Stimulated activated CD4-positive, alpha-beta T cell treated with anti-CD3 and anti-CD28 coated beads, Interleukin-1b, Interleukin-23, amount 100 ng/mL, for 4 hours (primary cell): ENCODE results near the gene SHB.
A peak's percentile ranks its signal among the peaks of the same experiment; 100 is the strongest.

Experiments used
- DNase-seq, 2 donors: peaks; one replicate each; pipeline ENCODE4 v3.0.0-alpha.2; 2020; ENCODE audit warnings: low read depth in 2 of 2

Gene SHB

DNA sequence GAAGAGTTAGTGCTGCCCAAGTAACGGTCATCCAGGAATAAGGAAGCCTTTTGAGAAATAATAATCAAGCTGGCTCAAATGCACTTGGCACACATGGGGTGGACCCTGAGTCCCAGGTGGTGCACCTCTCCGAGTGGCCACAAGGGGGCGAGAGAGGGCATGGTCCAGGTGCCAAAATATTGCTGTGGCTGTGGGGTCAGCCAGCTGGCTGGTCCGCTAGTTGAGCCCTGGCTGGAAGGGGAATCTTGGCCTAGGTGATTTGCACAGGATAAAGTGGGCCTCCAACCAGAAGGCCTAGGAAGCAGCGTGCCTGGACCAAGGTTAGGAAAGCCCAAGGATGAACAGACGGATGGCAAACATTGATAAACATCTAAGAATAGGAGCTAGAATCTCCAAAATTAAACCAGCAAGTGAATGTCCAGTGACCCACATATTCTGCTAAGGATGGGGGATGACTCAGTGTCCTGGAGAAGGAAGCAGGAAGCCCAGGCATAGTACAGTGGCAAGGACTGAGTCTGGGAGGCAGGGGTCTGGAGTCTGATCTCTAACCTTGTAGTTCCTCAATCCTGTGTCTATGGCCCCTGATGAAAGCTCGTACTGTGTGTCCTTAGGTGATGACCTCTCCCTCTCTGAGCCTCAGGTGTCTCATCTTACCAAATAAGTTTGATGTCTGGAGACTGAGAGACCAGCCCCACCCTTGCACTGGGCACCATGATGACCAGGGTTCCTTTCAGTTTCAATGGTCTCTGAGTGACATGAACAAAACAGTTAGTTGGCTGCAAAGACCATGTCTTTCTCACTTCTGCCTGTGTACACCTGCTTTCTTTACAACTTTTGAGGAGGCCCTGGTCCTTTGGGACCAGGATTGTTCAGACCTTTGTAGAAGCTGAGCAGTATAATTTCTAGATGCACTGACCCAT lies 19.2 kb upstream of the SHB start:
- peak; percentile 66 to 67 for DNase-seq

DNA sequence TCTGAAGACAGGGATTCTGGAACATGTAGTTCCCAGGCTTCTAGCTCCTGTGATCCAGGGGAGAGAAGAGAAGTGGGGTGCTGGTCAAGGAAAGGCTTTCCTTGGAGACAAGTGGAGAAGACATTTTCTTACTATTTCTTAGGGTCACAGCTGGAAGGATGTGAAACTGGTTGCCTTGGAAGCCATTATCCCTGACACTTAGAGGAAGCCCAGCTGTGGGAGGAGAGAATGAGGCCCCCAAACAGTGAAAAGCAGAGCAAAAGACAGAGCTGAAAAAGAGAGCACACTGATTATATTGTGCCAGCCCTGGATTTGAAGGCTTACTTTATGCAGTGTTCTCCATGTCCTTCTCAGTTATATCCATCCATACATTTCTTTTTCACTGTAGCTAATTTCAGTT lies 17.5 kb upstream of the SHB start:
- DNase-seq, result no peak

DNA sequence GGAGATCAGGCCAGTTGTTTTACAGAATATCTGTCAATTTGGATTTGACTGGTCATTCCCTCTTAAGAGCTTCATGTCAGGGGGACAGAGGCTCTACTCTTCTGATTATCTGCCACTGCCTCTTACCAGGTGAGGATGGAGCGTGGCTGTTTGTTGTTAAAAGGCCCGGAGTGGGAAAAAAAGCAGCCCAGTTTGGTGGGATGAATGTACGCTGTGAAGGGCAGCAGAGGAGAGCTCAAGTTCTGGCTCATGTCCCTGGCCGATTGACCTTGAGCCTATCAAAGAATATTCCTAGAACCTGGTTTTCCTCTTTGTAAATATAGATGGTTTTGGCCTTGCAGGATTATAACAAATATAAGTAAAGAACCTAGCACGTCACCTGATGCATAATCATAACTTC lies 16.3 kb upstream of the SHB start:
- no peak for DNase-seq

DNA sequence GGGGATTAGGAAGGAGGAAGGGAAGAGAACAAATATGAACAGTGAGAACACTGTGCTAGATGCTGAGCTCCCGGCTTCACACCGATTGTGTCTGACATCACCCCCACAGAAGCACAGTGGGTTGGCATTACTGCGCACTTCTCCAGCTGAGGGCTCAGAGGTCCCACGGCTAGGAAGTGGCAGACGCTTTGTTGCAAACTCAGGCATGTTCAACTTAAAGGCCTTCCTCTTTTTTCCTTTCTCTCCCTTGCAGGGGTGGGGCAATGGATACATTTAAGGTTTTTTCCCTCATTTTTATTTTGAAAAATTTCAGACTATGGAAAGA lies 15.5 kb upstream of the SHB start:
- no peak for DNase-seq

DNA sequence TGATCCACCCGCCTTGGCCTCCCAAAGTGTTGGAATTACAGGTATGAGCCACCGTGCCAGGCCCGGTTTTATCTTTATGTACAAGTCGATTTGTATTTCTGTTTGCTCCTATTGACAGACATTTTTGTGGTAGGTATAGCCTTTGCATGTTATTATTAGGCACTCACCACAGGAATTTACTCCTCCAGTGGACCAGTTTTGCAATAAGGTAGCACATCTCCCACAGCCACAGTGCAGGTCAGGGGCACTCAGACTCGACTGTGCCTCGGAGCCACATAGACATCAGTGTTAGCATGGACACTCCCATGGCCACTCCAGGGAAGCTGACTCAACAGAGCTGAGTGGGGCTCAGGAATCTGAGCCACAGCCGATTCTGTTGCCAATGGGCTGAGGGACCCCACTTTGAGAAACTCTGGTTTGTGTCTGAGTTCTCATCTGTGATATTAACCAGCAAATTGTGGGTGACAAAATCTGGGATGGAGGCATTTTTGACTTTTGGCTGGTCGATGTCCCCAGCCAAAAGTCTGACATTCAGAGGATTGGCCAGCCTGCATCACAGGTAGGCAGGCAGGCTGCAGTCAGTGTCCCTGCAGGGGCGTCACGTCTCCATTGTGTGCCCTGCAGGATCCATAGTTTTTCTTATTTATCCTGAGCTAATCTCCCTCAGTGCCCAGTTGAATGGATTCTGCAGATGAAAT lies 15.0 kb upstream of the SHB start:
- DNase-seq, result no peak

DNA sequence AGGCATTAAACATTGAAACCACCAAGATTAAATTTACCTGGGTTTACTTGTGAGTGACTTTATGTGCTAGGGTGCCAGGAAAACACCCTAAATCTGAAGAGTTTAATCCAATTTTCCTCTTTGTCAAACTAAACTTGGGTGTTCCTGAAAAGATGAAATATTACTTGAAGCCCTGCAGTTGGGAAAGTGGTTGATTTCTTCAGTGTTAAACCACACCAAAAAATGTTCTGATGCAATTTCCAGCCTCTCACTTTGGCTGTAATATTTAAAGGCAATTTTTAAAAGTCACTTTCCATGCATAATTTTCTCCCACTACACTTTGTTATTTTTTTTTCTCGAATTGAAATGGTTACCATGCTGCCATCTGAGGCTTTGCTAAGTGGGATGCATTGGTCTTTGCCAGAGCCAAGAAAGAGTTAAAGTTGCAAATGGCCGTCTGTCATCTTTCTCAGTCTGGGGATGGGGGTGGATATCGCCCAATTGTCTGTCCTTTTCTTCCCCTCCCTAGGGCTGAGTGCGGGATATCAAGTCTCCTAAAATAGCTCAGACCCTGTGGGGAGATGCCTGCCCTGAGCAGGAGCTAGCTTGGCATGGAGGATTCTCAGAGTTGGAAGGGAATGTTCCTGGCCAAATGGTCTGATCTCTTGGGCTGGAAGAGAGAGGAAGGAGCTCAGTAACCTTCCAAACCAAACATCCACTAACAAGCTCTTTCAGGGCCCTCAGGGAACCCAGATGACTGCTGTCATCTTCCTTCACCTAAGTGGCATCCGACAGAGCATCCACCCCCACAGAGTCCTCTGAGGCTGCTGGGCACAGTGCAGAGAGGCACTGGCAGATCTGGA lies 13.6 kb upstream of the SHB start:
- DNase-seq, result no peak

DNA sequence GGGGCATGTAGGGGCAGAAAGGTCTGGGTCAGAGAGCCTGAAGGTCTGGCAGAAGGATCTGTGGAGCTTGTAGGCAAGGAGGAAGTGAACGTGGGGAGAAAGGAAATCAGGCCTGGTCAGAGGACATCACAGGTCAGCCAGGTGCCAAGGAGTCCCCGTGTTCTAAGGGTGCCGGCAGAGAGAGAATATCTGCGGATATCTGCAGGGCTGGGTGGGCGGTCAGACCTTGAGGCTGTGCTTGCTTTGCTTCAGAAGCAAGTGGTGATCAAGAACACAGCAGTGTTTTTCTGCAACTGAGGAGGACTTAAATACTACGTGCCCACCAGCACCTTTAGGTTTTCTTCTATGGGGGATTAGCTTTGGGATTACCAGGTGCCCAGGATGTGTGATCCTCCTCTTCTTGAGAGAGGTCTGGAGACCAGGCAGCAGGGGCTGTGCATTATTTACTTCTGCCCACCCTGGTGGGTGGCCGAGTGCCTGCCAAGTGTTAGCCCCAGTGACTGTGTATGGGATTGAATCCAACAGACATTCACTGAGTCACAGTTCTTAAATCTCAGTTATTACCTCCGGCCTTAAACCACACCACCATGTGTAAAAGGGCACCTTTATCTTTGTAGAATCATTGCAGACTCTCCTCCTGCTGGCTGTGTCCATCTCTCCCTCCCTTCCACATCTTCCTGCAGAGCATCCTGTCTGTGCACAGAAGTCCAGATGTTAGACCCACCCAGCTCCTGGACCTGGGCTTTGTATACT lies 12.5 kb upstream of the SHB start:
- DNase-seq, result no peak

DNA sequence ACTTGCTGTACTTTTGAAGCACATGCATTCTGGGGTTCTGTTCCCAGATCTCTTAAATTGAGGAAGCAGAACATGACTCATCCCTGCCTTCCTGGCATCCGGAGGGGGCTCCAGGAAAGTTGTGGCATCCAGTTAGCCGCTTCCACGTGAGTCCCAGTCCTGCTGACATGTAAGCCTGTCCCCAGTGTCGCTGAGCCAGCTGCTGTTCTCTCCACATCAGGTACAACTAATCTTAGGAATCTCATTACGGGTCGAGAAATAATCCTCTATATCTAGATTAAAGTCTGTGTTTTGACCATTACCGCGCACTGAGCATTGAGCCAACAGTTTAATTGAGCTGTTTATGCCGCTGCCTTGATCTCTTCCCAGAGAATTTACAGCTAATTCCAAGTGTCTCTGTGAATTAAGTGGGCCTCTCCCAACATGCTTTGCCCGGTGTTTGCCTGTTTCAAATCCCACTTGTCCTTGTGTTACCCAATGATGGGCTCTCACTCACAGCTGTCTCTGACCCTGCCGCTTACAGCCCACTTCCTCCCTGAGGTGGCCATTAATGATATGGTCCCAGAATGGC lies 10.5 kb upstream of the SHB start:
- no peak for DNase-seq

DNA sequence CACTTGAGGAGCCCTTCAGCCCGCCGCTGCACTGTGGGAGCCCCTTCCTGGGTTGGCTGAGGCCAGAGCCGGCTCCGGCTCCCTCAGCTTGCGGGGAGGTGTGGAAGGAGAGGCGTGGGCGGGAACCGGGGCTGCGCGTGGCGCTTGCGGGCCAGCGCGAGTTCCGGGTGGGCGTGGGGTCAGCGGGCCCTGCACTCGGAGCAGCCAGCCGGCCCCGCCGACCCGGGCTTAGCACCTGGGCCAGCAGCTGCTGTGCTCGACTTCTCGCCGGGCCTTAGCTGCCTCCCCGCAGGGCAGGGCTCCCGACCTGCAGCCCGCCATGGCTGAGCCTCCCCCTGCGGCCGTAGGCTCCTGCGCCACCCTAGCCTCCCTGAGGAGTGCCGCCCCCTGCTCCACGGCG lies 6.2 kb upstream of the SHB start:
- DNase-seq, result no peak

DNA sequence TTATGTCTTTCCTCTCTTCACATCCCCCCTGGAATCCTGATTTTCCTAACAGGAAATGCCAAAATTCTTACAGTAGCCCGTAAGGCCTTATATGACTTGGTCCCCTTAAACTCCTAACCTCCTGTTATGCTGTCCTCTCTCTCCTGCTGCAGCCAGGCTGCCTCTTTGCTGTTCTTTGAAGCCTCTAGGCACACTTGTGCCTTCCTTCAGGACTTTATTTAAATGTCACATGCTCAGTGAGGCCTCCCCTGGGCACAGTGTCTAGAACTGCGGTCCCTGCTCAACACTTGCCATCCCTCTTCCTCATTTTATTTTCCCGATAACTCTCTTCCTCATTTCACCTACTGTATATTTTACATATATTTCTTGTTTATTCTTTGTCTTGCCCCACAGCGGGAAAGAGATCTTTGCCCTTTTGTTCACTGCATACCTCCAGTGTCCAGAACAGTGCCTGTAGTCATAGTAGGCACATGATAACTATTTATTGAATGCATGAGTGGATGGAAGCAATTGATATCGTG lies 5.5 kb upstream of the SHB start:
- no peak for DNase-seq

DNA sequence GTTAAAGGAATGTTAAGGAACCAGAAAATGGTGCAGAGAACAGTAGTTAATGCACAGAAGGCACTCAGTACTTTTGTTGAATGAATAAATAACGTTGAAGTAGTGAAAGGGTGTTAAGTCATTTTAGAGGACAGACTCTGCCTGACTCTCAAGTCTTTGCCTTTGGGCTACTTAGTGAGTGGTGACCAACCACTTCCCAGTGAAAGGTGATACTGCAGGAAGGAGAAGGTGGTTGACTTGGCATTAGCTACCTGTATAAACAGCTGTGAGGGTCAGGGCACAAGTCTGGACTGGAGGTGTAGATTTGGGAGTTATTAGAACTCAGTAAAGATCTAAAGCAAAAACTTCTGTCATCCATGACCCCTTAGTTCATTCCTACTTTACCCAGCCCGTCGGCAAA lies 4.9 kb upstream of the SHB start:
- no peak for DNase-seq

DNA sequence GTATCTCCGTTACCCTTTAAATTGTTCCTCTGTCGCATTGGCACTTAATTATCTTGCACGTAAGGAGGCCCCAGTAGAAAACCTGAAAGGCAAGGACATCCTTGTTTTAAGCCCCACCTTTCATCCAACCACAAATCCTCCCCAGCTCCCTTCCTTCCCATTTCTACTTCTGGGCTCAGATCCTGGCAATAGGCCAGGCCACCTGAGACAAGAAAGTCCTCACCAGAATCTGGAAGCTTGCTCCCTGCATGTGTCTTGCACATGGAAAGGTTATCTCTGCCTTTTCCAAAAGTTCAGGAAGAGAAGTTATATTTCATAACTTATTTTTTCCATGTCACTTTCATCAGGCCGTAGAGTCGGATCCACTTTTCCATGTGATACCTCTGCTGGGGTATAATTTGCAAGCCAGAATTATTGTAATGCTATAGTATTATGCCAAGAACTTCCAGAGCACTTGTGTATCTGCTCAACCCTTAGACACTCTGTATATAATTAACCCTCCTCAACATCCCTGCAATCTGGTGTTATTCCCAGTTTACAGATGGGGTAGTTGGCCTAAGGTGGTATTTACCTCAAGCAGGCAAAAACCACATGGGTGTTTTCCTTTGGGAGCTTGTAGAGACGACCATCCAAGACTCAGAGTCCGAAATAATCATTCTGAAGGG lies 2.6 kb upstream of the SHB start:
- DNase-seq, result no peak

DNA sequence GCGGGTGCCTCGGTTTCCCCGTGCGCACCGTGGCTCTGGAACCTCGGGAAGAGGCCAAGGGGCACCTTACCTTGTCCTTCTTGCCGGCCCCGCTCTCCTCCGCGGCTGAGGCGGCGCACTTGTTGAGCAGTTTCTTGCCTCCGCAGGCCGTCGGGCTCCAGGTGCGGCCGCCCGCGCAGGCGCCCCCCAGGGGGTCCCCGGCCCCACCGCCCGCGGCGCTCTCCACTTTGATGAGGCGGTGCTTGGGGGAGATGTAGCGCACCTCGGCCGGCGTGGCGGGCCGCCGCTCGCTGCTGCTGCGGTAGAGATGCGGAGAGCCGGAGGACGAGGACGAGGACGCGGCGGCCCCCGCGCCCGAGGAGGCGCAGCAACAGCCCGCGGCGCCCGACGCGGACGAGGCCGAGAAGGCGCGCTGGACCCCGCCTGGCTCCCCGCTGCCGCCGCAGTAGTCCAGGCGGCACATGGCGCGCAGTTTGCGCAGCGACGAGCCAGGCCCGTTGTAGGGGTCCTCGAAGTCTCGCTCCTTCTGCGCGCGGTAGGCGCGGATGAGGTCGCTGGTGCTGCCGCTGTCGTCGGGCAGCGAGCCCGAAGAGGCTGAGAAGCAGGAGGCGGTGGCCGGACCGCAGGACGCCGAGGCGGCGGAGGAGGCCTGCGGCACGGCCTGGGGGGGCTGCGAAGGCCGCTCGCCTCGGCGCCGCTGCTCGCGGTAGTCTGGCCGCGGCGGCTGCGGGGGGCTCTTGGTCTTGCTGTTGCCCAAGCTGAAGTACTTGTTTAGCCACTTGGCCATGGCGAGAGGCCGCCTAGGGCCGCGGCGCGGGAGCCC lies 957 bp downstream of the SHB start:
- no peak for DNase-seq

DNA sequence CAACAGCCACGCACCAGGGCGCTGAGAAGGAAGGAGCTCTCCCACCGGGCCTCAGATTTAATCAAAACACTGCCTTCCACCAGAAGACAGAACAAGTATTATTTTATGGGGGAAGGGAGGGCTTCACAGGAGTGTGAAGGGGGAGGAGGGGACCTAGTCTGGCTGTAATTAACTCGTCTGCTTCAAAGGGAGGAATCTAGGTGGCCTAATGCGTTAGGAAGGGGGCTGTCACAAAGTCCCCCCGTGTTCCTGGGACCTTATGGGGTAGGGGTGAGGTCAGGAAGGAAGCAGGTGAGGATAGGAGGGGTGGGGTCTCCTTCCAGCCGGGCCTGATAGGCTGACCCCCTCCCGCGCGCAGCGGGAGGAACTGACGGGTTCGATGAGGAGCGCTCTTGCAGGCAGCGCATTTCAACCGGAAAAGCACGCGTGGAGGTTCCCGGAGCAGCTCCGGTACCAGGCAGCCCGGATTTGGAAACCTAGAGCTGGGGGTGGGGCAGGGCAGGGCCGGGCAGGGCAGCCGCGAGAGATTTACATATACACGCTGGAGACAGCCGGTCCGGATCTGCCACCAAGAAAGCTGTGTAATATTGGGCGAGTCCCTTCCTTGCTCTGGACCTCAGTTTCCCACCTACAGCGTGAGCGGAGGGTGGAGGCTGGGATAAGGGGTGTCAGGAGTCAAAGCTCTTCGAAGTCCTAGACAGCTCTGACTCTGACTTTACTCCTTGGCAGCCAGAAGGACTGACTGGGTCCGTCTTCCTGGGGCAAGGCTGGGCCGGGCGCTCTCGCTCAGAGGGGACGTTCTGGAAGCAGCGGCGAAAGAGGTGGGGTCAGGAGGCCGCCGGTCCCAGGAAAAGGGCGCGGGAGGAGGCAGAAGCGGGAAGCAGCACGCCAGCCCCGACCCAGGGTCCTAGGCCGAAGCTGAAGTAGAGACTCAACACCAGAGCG lies 1.8 kb downstream of the SHB start:
- peak in 1 of 2 donors; percentile 11 for DNase-seq

DNA sequence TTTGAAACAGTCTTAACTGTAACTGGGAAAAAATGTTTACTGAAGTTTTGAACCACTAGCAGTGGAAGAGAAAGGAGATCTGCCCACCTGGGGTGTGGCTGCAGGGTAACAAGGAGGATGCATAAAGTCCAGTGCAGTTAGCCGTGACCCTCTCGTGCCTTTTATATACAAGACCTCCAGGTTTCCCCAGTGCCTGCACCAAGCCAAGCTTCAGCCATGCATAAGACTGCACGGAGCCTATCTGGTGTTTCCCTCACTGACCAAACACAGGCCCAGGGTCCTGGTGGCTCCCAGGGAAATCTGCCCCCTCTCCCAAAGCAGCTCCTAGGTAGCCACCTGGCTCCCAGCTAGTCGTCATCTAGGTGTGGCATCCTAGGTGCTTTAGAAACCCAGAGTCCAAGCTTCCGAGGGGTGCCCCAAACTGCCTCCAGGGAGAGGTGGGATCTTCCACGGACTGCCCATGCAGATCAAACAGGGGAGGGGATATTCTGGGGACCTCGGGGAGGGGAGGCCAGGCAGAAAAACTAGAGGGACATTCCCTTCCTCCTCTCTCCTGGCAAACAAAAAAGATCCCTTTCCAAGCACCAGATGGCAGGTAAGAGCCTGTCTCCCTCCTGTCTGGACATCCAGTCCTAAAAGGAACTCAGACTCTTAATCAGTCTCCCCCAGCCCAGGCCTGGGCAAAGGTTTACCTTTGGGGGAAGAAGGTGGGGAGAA lies 2.7 kb downstream of the SHB start:
- no peak for DNase-seq

DNA sequence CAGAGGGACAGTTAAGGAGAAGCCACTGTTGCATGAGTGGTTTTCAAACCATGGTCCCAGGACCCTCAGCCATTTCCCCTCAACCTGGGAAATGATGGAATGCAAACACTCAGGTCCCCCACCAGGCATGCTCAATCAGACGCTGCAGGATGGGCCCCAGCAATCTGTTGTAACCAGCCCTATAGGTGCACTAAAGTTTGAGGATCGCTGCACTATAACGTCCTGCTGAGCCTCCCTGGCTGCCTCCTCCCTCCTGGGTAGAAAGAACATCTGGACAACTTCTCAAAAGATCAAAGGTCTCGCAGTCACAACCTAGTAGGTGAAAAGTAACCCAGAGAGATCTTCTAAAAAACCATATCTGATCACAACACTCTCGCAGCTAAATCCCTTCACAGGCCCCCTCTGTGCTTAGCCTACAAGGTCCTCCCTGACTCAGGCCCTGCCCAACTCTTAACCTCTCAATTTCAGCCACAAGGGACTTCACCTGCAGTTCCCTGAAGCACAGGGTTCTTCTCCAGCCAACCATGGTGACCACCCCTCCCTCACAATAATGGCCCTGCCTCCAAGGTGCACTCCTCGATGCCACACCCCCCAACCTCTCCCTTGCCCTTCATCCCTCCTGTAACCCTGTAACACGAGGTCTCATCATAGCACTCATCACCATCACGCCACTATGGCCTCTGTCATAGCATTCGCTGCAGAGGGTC lies 3.5 kb downstream of the SHB start:
- no peak for DNase-seq

DNA sequence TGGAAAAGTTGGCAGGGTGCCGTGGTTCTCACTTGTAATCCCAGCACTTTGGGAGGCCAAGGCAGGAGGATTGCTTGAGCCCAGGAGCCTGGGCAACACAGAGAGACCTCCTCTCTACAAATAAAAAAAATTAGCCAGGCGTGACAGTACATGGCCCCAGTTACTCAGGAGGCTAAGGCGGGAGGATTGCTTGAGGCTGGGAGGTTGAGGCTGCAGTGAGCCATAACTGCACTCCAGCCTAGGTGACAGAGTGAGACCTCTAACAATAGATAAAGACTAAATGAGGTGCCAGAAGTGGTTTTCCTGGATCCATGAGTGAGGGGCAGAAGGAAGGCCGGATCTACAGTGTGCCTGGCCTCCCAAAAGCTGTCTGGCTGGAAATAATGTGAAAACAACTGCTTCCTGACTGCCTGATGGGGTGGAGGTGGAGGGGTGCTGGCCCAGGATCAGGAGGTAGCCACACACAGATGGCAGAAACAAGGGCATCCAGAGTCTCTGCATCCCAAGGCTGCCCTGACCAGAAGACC lies 4.1 kb downstream of the SHB start:
- DNase-seq, result no peak
